GM18505 (cell line): ENCODE results near the gene PIP5K1C.
"Not testable (repeated sequence)": the region's sequence is repeated elsewhere in the genome, so short reads cannot be mapped to it uniquely, and the experiment has no call there.

Experiments used
- ATAC-seq: cut with Tn5 transposase; IDR thresholded peaks from one replicate; pipeline ENCODE4 v1.9.1; 2021; ENCODE audit not compliant: unreplicated experiment
- POLR2A ChIP-seq: IDR thresholded peaks from 4 replicates; pipeline ENCODE4 v1.6.1; 2011; ENCODE audit warnings: borderline replicate concordance; ENCODE audit not compliant: insufficient read depth, insufficient read length; ENCODE audit errors: extremely low read depth

Gene PIP5K1C

DNA sequence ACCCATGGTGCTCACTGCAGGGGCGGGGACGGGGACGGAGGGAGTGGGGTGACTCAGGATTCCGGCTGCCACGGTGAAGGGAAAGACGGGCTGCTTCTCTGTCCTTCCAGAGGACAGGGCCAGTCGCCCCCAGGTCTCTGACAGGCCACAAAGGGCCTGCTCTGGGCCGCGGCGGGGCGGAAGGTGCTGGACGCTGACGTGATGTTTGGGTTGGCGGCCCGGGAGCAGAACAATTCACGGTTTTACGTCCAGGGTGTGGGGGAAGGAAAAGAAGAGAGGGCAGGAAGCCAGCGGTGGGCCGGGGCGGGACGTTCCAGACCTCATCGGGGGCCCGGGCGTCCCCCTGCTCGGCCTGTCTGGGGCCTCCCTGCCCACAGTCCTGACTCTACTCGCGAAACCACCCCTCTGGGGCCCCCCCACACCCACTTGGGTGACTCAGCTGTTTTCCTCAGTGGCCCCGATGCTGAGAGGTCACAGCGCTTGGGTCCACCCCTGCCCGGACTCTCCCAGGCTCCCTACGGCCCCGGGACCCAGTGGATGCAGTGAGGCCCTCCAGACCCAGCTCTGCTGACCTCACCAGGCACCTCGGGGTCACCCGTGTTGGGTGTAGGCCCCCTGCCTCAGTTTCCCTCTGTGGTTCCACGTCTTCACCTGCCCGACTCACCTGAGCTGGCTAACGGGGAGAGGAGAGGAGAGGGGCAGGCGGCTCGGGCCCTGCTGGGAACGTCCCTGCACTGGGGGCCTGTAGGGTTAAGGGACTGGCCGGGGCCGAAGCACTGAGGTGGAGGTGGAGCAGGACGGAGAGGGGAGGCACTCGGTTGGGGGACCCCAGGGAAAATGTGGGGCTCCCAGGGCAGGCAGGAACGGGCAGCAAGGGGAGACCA is 29.2 kb downstream of the PIP5K1C start:
- ATAC-seq, result no peak

DNA sequence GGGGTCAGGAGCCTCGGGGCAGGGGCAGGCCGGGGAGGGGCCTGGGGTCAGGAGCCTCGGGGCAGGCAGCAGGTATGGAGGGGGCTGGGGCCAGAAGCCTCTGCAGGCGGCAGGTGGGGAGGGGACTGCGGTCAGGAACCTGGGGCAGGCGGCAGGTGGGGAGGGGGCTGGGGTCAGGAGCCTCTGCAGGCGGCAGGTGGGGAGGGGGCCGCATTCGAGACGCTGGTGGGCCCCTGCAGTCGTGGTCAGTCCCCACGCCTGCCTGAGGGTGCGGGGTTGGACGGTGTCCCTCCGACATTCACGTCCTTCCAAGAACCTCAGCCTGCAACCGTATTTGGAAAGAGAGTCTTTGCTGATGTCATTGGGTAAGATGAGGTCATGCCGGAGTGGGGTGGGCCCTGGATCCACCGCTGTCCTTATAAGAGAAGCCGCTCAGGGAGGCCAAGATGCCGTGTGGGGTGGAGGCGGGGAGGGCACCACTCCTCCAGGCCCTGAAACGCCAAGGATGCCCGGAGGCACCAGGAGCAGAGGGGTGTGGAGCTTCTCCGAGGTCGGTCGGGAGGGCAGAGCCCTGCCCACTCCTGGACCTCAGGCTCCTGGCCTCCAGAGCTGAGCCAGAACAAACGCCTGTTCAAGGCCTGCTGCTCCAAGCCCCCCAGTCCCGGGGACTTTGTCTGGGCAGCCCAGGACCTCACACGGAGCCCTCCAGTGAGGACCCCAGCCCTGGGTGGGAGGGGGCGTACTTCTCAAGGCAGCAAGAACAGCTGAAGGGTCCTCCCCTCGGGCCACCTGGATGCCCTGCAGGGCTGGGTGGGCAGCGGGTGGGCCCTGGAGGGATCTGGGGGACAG is 30.1 kb downstream of the PIP5K1C start:
- no peak for TF ChIP-seq POLR2A
- ATAC-seq, result no peak

More for the DNA sequence above, 29.2 kb downstream of the PIP5K1C start:
- no peak for TF ChIP-seq POLR2A

DNA sequence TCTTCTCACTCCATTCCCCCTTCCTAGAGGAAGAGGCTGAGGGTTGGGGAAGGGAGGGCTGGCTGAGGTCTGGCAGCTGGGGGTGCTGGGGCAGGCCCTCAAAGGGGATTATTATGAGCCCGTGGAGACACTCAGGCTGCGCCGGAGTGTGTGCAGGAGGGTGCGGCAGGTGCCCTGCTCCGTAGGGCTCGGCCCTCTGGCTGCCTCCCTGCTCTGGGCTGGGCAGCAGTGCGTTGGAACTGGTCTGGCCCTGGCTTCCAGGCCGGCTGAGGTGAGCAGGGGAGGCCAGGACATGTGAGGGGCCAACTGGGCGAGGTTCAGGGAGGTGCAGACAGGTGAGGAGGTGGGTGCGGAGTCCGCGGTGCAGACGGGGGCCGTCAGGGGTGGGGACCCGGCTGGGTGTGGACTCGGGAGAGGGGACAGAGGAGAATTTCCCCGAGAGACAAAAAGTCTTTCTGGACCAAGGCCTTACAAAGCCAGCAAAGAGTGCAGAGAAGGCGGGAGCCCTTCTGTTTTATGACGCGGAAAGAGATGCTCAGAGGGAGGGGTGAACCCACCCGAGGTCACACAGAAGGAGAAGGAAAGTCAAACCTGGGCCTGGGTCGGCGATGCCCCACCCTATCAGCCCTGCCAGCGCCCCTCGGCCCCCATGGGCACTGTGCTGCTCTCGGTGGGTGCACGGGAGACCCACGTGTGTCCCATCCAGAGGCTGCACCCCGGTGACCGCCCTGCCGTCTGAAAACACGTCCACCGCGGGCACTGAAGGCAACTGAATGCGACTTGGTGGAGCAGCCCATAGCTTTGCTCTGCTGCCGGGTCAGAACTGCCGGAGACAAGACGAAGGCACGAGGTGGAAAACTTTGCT is 31.0 kb downstream of the PIP5K1C start:
- TF ChIP-seq POLR2A, result no peak

DNA sequence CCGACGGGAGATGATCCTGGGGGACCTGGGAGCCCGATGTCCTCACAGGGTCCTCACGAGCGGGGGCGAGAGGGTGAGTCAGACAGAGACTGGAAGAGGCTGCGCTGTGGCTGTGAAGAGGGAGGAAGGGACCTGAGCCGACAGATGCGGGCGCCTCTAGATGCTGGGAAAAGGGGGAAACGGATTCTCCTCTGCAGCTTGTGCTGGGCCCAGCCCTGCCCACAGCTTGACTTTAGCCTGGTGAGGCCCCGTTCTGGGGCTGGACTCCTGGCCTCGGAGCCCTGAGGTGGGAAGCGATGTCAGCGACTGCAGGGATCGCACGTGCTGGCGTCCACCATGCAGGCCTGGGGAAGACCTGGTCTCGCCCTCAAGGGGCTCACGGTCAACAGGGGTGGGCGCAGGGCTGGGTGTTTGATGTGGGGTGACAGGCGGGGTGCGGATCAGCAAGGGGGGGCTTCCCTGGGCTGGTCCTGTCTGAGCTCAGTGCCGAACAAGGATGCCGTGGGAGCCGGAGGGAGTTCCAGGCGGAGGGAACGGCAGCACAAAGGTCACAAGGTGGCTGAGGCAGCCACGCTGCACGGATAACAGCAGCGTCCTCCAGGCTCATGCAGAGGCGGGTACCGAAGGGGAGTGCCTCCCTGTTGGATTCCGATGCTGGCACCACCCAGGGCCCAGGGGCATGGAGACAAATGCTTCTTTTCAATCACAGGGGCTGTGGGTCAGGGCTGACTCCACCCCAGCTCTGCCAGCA is 31.8 kb downstream of the PIP5K1C start:
- ATAC-seq, result no peak
- no peak for TF ChIP-seq POLR2A

More for the DNA sequence above, 31.0 kb downstream of the PIP5K1C start:
- ATAC-seq, result no peak

DNA sequence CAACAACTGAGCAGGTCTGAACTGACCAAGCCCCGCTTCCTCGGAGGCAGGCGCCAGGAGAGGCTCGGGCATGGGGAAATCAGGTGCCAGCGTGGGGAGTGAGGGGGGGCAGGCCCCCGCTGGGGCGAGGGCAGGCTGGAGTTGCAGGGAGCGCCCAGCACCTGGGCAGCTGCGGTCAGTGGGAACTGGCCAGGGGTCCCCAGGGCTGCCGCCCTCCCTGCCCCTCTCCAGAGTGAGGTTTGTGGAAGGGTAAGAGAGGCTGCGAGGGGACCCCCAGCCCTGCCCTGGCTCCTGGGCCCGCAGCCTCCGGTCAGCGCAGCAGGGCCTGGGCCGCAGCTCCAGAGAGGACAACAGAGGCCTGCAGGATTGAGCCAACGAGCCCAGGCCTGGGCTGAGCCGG is 32.5 kb downstream of the PIP5K1C start:
- no peak for ATAC-seq
- no peak for TF ChIP-seq POLR2A

DNA sequence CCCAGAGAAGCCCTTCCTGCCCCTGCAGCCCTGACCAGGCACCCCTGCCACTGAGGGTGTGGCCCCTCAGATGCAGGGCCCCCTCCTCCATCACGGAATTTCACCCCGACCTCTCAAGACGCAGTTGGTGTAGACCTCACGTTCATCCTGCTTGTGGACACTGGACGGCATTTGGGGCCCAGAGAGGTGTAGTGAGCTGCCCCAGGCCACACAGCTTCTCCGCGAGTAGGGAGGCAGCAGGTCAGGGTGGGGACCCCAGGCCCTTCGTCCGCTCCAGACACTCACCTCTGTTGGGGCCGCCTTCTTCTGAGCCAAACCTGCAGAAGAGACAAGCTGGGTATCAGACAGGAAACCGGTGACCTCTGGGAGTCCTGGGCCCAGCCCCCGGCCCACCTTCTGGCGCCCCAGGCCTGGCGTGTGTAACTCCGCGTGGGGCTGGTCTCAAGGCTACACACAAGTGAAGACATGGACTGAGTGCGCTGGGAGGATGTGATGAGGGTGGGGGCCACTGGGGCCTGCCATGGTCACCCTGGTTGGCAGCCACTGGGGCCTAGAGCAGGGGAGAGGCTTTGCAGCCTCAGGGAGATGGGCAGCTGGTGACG is 33.1 kb downstream of the PIP5K1C start:
- TF ChIP-seq POLR2A, result no peak
- no peak for ATAC-seq

DNA sequence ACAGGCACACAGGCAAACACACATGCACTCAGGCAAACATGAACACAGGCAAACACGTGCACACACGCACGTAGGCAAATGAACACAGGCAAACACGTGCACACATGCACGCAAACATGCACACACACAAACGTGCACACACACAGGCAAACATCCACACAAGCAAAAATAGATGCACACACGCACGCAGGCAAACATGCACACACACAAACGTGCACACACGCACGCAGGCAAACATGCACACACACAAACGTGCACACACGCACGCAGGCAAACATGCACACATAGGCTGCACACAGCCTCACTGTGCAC is 33.8 kb downstream of the PIP5K1C start:
- not testable (repeated sequence) for ATAC-seq

DNA sequence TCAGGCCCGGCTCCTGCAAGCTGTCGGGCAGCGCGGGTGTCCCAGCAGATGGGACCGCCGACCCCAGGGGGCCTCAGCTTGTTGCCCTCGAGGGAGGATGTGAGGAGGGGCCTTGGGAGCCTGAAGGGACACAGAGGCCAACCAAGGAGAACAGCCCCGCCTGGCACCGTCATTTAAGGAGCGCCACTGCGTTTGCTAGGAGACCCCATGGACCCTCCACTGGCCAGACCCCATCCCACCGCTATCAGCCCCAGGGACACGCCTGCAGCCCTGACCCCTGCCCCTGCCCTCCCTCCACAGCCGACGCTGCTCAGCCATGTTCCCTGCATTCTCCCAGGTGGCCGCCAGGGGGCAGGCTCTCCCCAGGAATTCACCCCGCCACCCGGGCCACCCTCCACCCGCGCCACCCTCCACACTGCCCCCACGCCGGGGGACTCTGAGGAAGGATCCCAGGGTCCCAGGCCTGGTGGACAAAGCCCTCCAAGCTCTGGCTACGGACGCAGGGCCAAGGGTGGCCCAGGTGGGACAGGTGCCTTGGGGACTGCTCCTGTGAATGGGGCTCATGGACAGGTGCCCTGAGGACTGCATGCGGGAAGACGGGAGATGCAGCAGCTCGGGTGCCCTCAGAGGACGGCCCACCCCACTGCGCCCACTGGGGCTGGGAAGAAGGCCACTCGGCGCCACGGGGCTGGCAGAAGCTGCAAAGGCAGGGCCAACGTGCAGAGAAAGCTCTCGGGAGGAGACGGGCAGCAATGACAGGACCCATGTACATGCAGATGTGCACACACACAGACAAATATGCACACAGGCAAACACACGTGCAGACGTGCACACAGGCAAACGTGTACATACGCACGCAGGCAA is 34.4 kb downstream of the PIP5K1C start:
- TF ChIP-seq POLR2A, result no peak
- peak; percentile 51 for ATAC-seq

DNA sequence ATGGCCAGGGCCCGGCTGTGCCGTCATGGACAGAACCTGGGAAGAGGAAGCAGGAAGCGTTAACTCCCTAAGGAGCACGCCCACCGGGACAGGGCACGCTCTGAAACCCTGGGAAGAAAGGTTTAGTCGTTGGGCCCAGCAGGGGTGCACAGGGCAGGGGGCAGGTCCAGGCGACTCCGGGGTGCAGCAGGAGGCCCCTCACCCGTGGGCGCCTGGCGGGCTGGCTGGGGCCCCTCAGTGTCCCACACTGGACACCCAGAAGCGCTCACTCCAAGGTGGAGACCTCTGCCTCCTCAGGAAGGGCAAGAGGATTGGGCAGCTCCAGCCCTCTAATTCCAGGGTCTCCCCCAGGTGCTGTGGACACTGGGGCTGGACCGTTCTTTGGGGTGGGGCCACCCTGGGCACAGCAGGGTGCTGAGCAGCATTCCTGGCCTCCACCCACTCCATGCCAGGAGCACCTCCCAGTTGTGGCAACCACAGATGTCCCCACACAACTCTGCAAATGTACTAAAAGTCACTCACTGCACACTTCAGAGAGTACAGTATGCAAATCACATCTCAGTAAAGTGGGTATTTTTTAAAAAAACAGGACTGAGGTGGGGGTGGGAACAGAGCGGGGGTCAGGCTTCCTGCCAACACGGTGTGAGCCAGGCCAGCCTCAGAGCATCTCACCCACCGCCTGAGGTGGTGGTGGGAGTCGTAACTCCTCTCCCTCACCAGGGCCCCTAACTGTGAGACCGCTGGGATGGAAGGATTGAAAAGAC is 35.2 kb downstream of the PIP5K1C start:
- no peak for TF ChIP-seq POLR2A
- ATAC-seq, result no peak

DNA sequence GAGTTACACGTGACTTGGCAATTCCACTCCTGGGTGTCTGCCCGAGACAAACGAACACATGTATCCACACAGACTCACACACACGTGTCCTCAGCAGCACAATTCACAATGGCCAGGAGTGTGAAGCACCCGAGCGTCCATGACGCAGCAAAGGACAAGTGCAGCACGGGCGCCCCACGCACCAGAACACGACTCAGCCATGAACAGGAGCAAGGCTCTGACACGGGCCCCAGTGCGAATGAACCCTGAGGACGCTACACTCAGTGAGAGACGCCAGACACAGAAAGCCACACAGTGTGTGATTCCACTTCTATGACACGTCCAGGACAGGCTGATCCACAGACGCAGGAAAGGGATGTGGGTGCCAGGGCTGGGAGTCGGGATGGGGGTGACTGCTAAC is 36.4 kb downstream of the PIP5K1C start:
- ATAC-seq, result no peak
- no peak for TF ChIP-seq POLR2A
